Activated naive CD4-positive, alpha-beta T cell treated with anti-CD3 and anti-CD28 coated beads, Interleukin-2, amount 50 U/mL, for 24 hours (primary cell): Measurements from ENCODE around the gene MAMDC2.

Experiments used
- H3K27ac Mint-ChIP-seq: one replicate; pipeline ENCODE4 v1.8.0; 2021; ENCODE audit warnings: mild to moderate bottlenecking, mixed read lengths
- H3K27me3 Mint-ChIP-seq: one replicate; pipeline ENCODE4 v1.8.0; 2021; ENCODE audit warnings: mixed read lengths
- H3K36me3 Mint-ChIP-seq: one replicate; pipeline ENCODE4 v1.8.0; 2021; ENCODE audit warnings: mixed read lengths
- H3K4me1 Mint-ChIP-seq: one replicate; pipeline ENCODE4 v1.8.0; 2021; ENCODE audit warnings: mixed read lengths
- H3K4me3 Mint-ChIP-seq: one replicate; pipeline ENCODE4 v1.8.0; 2021; ENCODE audit warnings: mild to moderate bottlenecking, mixed read lengths
- H3K9me3 Mint-ChIP-seq: one replicate; pipeline ENCODE4 v1.8.0; 2021; ENCODE audit warnings: mixed read lengths

The MAMDC2 gene

GRCh38 chr9:70125621-70126263 is 82.1 kb downstream of the MAMDC2 start:
- Mint-ChIP-seq H3K4me1 (no peaks in the 10 kb centered on the region), H3K4me3 (no peak overlapping the region), H3K9me3 (no peaks in the 10 kb centered on the region), H3K27ac (no peak overlapping the region), H3K36me3 (no peaks in the 10 kb centered on the region), H3K27me3 (no peaks in the 10 kb centered on the region)

DNA sequence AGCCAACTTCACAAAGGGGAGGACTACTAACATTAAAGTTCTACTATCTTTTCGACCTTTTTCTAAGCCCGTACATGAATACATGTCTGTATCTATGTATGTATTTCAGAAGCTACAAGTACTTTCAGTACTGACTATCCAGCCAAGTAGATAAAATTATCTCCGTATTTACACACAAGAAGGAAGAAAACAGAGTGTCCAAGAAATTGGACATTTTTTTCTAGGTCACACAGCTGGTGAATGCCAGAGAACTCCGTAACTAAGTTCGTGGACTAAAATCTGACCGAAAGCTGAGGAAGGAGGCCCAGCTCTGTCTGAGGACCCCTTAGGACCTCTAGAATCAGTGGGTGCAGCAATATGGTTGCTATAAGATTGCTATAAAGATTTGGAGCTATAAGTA is 83.4 kb downstream of the MAMDC2 start:
- no peaks in the 10 kb centered on the region for H3K4me1 Mint-ChIP-seq
- H3K27me3 Mint-ChIP-seq = no peaks in the 10 kb centered on the region
- no peaks in the 10 kb centered on the region for H3K36me3 Mint-ChIP-seq
- H3K4me3 Mint-ChIP-seq = no peak overlapping the region
- no peak overlapping the region for H3K27ac Mint-ChIP-seq
- no peaks in the 10 kb centered on the region for H3K9me3 Mint-ChIP-seq

DNA sequence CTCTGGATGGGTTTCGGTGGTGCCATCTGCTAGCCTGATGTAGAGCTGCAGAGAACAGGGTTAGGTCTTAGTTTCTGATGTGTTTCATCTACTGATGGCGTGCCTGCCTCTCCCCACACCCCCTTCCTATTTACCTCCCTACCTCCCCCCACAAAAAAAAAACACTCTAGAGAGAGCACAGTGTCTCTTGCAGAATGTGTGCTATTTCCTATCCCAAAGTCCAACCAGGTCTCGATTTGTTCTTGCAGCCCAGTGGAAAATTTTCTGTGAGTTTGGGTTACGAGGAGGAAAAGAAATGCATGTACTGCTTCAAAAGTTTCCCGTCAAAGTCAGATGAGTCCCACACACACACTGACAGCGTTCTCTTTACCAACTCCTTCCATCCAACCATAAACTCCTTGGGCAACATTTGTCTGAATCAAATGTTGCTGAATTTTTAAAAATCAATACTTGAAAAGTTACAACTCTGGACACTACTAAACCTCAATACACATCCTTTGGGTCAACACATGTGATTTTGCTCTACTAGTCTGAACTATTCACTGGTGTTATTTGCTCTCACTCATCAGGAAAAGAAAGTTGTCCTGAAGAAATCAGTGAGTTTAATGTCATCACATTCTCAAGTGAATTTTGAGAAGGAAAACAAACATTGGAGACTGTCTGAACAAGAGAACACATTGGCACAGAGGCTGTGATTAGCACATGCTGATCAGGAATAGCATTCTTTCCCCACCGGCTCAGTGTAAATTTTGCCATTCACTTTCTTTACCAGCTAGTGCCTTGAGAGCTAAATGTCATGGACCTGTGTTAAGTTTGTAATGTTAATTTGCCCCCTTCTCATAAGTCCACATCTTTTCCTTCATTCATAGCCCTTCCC is 84.1 kb downstream of the MAMDC2 start:
- H3K4me3 Mint-ChIP-seq = no peak overlapping the region
- no peaks in the 10 kb centered on the region for H3K36me3 Mint-ChIP-seq
- H3K9me3 Mint-ChIP-seq = no peaks in the 10 kb centered on the region
- no peaks in the 10 kb centered on the region for H3K27me3 Mint-ChIP-seq
- H3K4me1 Mint-ChIP-seq = no peaks in the 10 kb centered on the region
- H3K27ac Mint-ChIP-seq = no peak overlapping the region

- no peaks in the 10 kb centered on the region for H3K27me3 Mint-ChIP-seq
- H3K4me3 Mint-ChIP-seq = no peak overlapping the region
- H3K27ac Mint-ChIP-seq = no peak overlapping the region
- H3K4me1 Mint-ChIP-seq = no peaks in the 10 kb centered on the region
- H3K9me3 Mint-ChIP-seq = no peaks in the 10 kb centered on the region
- no peaks in the 10 kb centered on the region for H3K36me3 Mint-ChIP-seq
Measured at GRCh38 chr9:70130266-70130665, 86.6 kb downstream of the MAMDC2 start.

- Mint-ChIP-seq H3K27me3 (no peaks in the 10 kb centered on the region), H3K36me3 (no peaks in the 10 kb centered on the region)
Measured at GRCh38 chr9:70131296-70131695, 87.6 kb downstream of the MAMDC2 start.

GRCh38 chr9:70133253-70134208 is 89.9 kb downstream of the MAMDC2 start:
- Mint-ChIP-seq H3K36me3 (no peaks in the 10 kb centered on the region), H3K9me3 (no peaks in the 10 kb centered on the region), H3K27me3 (no peaks in the 10 kb centered on the region), H3K4me3 (no peak overlapping the region), H3K27ac (no peak overlapping the region), H3K4me1 (no peaks in the 10 kb centered on the region)

More at GRCh38 chr9:70131296-70131695, 87.6 kb downstream of the MAMDC2 start:
- Mint-ChIP-seq H3K27ac (no peak overlapping the region), H3K9me3 (no peaks in the 10 kb centered on the region), H3K4me1 (no peaks in the 10 kb centered on the region), H3K4me3 (no peak overlapping the region)

GRCh38 chr9:70134360-70134759 is 90.7 kb downstream of the MAMDC2 start:
- Mint-ChIP-seq H3K4me3 (no peak overlapping the region), H3K36me3 (no peaks in the 10 kb centered on the region), H3K9me3 (no peaks in the 10 kb centered on the region), H3K27me3 (no peaks in the 10 kb centered on the region), H3K27ac (no peak overlapping the region), H3K4me1 (no peaks in the 10 kb centered on the region)

DNA sequence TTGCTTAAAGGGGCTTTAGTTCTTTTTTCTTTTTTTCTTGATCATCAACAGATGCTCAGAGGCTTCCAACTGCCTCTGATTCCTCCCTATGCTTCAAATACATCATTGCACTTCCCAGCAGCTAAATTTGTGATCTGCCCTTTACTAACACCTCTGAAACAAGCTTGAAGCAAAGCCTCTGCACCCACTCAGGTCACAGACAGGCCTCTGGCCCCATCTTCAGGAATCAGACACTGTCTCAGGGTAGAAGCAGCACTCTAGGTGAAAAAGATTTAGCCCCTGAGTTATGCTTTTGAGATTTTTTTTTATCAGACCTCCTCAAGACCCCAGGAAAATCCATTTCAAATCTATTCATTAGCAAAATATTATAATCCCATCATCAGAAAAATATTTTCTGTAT is 91.5 kb downstream of the MAMDC2 start:
- no peaks in the 10 kb centered on the region for H3K36me3 Mint-ChIP-seq
- H3K4me1 Mint-ChIP-seq = no peaks in the 10 kb centered on the region
- H3K9me3 Mint-ChIP-seq = no peaks in the 10 kb centered on the region
- no peak overlapping the region for H3K27ac Mint-ChIP-seq
- H3K4me3 Mint-ChIP-seq = no peak overlapping the region
- peaks cover 2% of the 10 kb centered on the region for H3K27me3 Mint-ChIP-seq

- H3K4me3 Mint-ChIP-seq = no peak overlapping the region
- H3K27me3 Mint-ChIP-seq = peaks cover 2% of the 10 kb centered on the region
- H3K4me1 Mint-ChIP-seq = no peaks in the 10 kb centered on the region
Measured at GRCh38 chr9:70136632-70137031, 93.0 kb downstream of the MAMDC2 start.

GRCh38 chr9:70137577-70137976 is 93.9 kb downstream of the MAMDC2 start:
- H3K27me3 Mint-ChIP-seq = peaks cover 2% of the 10 kb centered on the region
- H3K4me3 Mint-ChIP-seq = no peak overlapping the region
- H3K9me3 Mint-ChIP-seq = no peaks in the 10 kb centered on the region
- H3K27ac Mint-ChIP-seq = no peak overlapping the region
- peaks cover 2% of the 10 kb centered on the region for H3K36me3 Mint-ChIP-seq
- no peaks in the 10 kb centered on the region for H3K4me1 Mint-ChIP-seq

More at GRCh38 chr9:70136632-70137031, 93.0 kb downstream of the MAMDC2 start:
- Mint-ChIP-seq H3K27ac (no peak overlapping the region), H3K36me3 (no peaks in the 10 kb centered on the region), H3K9me3 (no peaks in the 10 kb centered on the region)

DNA sequence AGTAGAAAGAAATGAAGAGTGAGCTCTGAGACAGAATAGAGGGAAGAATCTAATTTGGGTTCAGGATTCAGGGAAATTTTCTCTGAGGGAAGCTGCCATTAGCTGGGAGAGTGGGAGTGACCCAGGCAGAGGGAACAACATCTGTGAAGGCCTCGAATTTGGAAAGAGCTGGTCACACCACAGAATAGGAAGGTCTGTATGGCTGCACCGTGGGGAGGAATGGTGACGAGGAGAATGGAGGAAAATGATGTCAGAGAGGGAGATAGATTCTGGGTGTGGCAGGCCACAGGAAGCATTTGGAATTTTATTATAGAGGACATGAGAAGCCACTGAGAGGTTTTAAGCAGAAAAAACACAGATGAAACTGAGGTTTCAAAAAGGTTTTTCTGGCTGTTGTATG is 98.5 kb downstream of the MAMDC2 start:
- H3K4me3 Mint-ChIP-seq = no peak overlapping the region
- peaks cover 2% of the 10 kb centered on the region for H3K36me3 Mint-ChIP-seq
- H3K27ac Mint-ChIP-seq = no peak overlapping the region
- H3K27me3 Mint-ChIP-seq = peaks cover 2% of the 10 kb centered on the region
- H3K4me1 Mint-ChIP-seq = no peaks in the 10 kb centered on the region
- H3K9me3 Mint-ChIP-seq = no peaks in the 10 kb centered on the region

DNA sequence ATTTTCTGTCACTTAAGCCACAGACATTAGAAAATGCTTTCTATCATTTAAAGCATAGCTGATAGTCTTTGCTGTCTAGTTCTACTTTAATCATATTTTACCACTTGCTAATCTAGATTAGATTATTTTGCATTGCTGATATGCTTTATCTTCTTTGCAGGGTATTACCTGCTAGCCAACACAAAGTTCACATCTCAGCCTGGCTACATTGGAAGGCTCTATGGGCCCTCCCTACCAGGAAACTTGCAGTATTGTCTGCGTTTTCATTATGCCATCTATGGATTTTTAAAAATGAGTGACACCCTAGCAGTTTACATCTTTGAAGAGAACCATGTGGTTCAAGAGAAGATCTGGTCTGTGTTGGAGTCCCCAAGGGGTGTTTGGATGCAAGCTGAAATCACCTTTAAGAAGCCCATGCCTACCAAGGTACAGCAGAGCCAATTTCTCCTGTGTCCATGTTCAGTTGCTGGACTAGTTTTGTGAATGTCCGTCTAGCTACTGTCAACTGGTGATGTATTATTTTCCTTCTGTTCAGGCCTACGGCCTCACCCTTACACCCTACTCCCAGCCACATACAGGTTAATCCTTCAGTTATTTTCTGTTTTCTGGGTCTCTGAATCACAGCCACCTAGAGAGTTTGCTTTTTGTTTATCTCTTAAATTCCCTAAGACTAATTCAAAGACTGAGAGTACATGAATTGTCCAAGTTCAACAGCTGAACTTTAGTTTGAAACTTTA is 99.9 kb downstream of the MAMDC2 start:
- no peak overlapping the region for H3K27ac Mint-ChIP-seq

GRCh38 chr9:70144131-70144503 is 100.5 kb downstream of the MAMDC2 start:
- Mint-ChIP-seq H3K27me3 (peaks cover 2% of the 10 kb centered on the region), H3K9me3 (no peaks in the 10 kb centered on the region), H3K4me3 (no peak overlapping the region), H3K36me3 (peaks cover 2% of the 10 kb centered on the region), H3K27ac (no peak overlapping the region), H3K4me1 (no peaks in the 10 kb centered on the region)

More for the DNA sequence above, 99.9 kb downstream of the MAMDC2 start:
- H3K36me3 Mint-ChIP-seq = peaks cover 2% of the 10 kb centered on the region
- no peak overlapping the region for H3K4me3 Mint-ChIP-seq
- H3K27me3 Mint-ChIP-seq = peaks cover 2% of the 10 kb centered on the region
- no peaks in the 10 kb centered on the region for H3K9me3 Mint-ChIP-seq
- no peaks in the 10 kb centered on the region for H3K4me1 Mint-ChIP-seq

DNA sequence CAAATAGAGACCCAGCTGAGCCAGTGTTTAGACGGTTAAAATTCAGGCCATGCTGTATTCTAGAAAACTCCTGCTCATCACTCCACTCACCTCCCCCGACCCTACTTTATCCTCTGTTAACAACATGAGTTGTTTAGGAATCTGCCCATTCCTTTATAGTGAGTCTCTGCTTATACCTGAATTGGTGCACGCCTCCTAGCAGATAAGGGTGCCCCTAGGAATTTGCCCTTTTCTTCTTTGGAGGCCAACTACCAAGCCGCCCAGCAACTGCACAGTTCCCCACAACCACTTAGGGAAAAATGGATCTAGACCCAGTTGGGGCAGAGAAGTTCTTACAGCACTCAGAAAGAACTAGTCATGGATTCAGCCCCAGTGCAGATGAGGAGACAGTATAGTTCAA is 102.3 kb downstream of the MAMDC2 start:
- Mint-ChIP-seq H3K36me3 (peaks cover 2% of the 10 kb centered on the region), H3K9me3 (no peaks in the 10 kb centered on the region), H3K27me3 (no peaks in the 10 kb centered on the region), H3K27ac (no peak overlapping the region), H3K4me1 (no peaks in the 10 kb centered on the region), H3K4me3 (no peak overlapping the region)

- Mint-ChIP-seq H3K4me3 (no peak overlapping the region), H3K27me3 (no peaks in the 10 kb centered on the region), H3K4me1 (no peaks in the 10 kb centered on the region), H3K9me3 (no peaks in the 10 kb centered on the region), H3K36me3 (no peaks in the 10 kb centered on the region), H3K27ac (no peak overlapping the region)
Measured at GRCh38 chr9:70147196-70147595, 103.5 kb downstream of the MAMDC2 start.
